Measurements from ENCODE around the gene HOXD4.
A peak's percentile ranks its signal among the peaks of the same experiment; 100 is the strongest.

Gene HOXD4

GRCh38 chr2:176109946-176110345, 41.4 kb upstream of the HOXD4 start:
- in situ Hi-C loops (cut with HindIII; ENCODE audit: low sequenced_read_pairs): loop anchor here (25.0 kb wide), 1 partner anchor 1027 kb away; no protein-coding TSS in a partner anchor
- TF ChIP-seq CTCF (IDR thresholded peaks at IDR 0.05; ENCODE audit: low read depth, low read length, missing control alignments): no peak
- no peak for DNase-seq (ENCODE audit: low read depth)
- H3K4me3 ChIP-seq (ENCODE audit: low read depth, low read length): no peak overlapping the region

- in situ Hi-C loops (cut with HindIII; ENCODE audit: low sequenced_read_pairs): loop anchor here (25.0 kb wide), 1 partner anchor 1027 kb away; no protein-coding TSS in a partner anchor
- no peak for TF ChIP-seq CTCF (IDR thresholded peaks at IDR 0.05; ENCODE audit: low read depth, low read length, missing control alignments)
These were observed 40.7 kb upstream of the HOXD4 start for GRCh38 chr2:176110415-176111308.

GRCh38 chr2:176111309-176111663, 40.1 kb upstream of the HOXD4 start:
- peak; percentile 66 for TF ChIP-seq CTCF (IDR thresholded peaks at IDR 0.05; ENCODE audit: low read depth, low read length, missing control alignments)
- no peak for DNase-seq (ENCODE audit: low read depth)
- H3K4me3 ChIP-seq (ENCODE audit: low read depth, low read length): no peak overlapping the region
- in situ Hi-C loops (cut with HindIII; ENCODE audit: low sequenced_read_pairs): loop anchor here (25.0 kb wide), 1 partner anchor 1026 kb away; no protein-coding TSS in a partner anchor

More at GRCh38 chr2:176110415-176111308, 40.7 kb upstream of the HOXD4 start:
- no peak overlapping the region for H3K4me3 ChIP-seq (ENCODE audit: low read depth, low read length)
- no peak for DNase-seq (ENCODE audit: low read depth)

- in situ Hi-C loops (cut with HindIII; ENCODE audit: low sequenced_read_pairs): loop anchor here (25.0 kb wide), 1 partner anchor 1025 kb away; no protein-coding TSS in a partner anchor
- no peak for DNase-seq (ENCODE audit: low read depth)
- H3K4me3 ChIP-seq (ENCODE audit: low read depth, low read length): no peak overlapping the region
- no peak for TF ChIP-seq CTCF (IDR thresholded peaks at IDR 0.05; ENCODE audit: low read depth, low read length, missing control alignments)
These were observed 39.4 kb upstream of the HOXD4 start for GRCh38 chr2:176111846-176112374.

- H3K4me3 ChIP-seq (ENCODE audit: low read depth, low read length): no peak overlapping the region
- in situ Hi-C loops (cut with HindIII; ENCODE audit: low sequenced_read_pairs): loop anchor here (25.0 kb wide), 1 partner anchor 1025 kb away; no protein-coding TSS in a partner anchor
- no peak for DNase-seq (ENCODE audit: low read depth)
- no peak for TF ChIP-seq CTCF (IDR thresholded peaks at IDR 0.05; ENCODE audit: low read depth, low read length, missing control alignments)
These were observed 38.7 kb upstream of the HOXD4 start for GRCh38 chr2:176112375-176113302.

Measured in astrocyte of the cerebellum (primary cell).